ENCODE results near the gene APBA1.

GRCh38 chr9:69453746-69454145, 218.4 kb downstream of the APBA1 start:
- TF ChIP-seq POLR2A (IDR thresholded peaks at IDR 0.05; ENCODE audit: low read depth, low read length): no peak
- TF ChIP-seq CTCF (IDR thresholded peaks at IDR 0.05; ENCODE audit: extremely low read depth in 1 of 2, insufficient read depth in 1 of 2, low read depth in 1 of 2, low read length in 2 of 2): no peak
- no peak for TF ChIP-seq MYC (IDR thresholded peaks at IDR 0.05; ENCODE audit: low read depth, low read length)
- no peak for TF ChIP-seq MAX (IDR thresholded peaks at IDR 0.05; ENCODE audit: insufficient read depth, insufficient read length)
- no peak for TF ChIP-seq POLR2AphosphoS5 (IDR thresholded peaks at IDR 0.05; ENCODE audit: insufficient read depth, low read depth, low read length)
- no peak for TF ChIP-seq EZH2 (IDR thresholded peaks at IDR 0.05; ENCODE audit: borderline replicate concordance, low read depth, low read length, severe bottlenecking)
